HepG2 (cell line): ENCODE data around the gene KIAA2012. TPM values are rescaled to one million over a fixed set of nuclear protein-coding genes. Genes with fewer than 3 reads are reported as not detected.

Experiments used
- ATAC-seq: fragments of 200-7000 bp; cut with Tn5 transposase; 3 replicates; pipeline ENCODE4 v1.9.1; 2020; ENCODE audit warnings: mild to moderate bottlenecking, moderate library complexity
- BruUV-seq: library from RNA; stranded (reverse); fragments of 400-500 nt; replicated peaks from 2 replicates; lab custom pipeline; 2021; lab: Mats Ljungman, UMichigan
- CTCF ChIA-PET: fragments of 300-600 bp; formaldehyde crosslinking; extraction: SDS; loops from one replicate; lab custom pipeline; 2021; ENCODE audit warnings: low total read pairs, inconsistent platforms, low intra/inter-chr PET ratio; lab: Yijun Ruan, JAX
- POLR2A ChIA-PET: fragments of 350-600 bp; sonication (Branson Sonifier 250); formaldehyde crosslinking; loops from one replicate; lab custom pipeline; 2020; ENCODE audit warnings: antibody characterized with exemption, inconsistent platforms; lab: Yijun Ruan, JAX
- DNase-seq: peaks from one replicate; pipeline ENCODE4 v3.0.0-alpha.2; 2015; ENCODE audit warnings: low spot score
- FAIRE-seq: peaks from 3 replicates; lab custom pipeline; 2011; peaks lifted over from hg19 to GRCh38; lab: Jason Lieb, UNC
- H2AFZ ChIP-seq: one replicate; pipeline ENCODE4 v1.6.1; 2011; ENCODE audit warnings: low read length, inconsistent platforms
- H3K27ac ChIP-seq: fragments of 300-600 bp; 3 replicates; pipeline ENCODE4 v1.8.0; 2011; ENCODE audit warnings: mixed run types, mild to moderate bottlenecking, mixed read lengths, low read length, inconsistent platforms; ENCODE audit not compliant: insufficient read depth; ENCODE audit errors: extremely low read length
- H3K27me3 ChIP-seq, 2 experiments: fragments of 200-600 bp in 1 of 2; 2 replicates in 1 of 2; 3 replicates in 1 of 2; pipeline versions ENCODE4 v1.6.0 to v1.8.0; 2011; ENCODE audit warnings: low read length in 2 of 2, mild to moderate bottlenecking in 2 of 2, moderate library complexity in 2 of 2, inconsistent platforms in 1 of 2; ENCODE audit not compliant: insufficient read depth in 2 of 2, control insufficient read depth in 1 of 2
- H3K36me3 ChIP-seq, 2 experiments: fragments of 200-600 bp in 1 of 2; replicated peaks in 1 of 2; 2 replicates in 1 of 2; 3 replicates in 1 of 2; pipeline versions ENCODE4 v1.5.1 to v1.8.0; 2011; ENCODE audit warnings: low read length in 2 of 2, inconsistent platforms in 1 of 2; ENCODE audit not compliant: insufficient read depth in 2 of 2, control insufficient read depth in 1 of 2
- H3K4me1 ChIP-seq: 2 replicates; pipeline ENCODE4 v1.5.1; 2012; ENCODE audit warnings: low read length, inconsistent platforms; ENCODE audit not compliant: insufficient read depth
- H3K4me2 ChIP-seq: 2 replicates; pipeline ENCODE4 v1.6.0; 2011; ENCODE audit warnings: low read depth, low read length, inconsistent platforms
- H3K4me3 ChIP-seq, 3 experiments: fragments of 200-600 bp in 1 of 3; sonication (generic), shearing (Covaris generic) in 1 of 3; replicated peaks in 1 of 3; 2 replicates each; pipeline ENCODE4 v1.5.1; 2011 to 2016; ENCODE audit warnings: low read length in 3 of 3, inconsistent platforms in 2 of 3, low read depth in 2 of 3, mild to moderate bottlenecking in 2 of 3, control low read depth in 1 of 3, mixed read lengths in 1 of 3; ENCODE audit not compliant: insufficient read depth in 1 of 3
- H3K79me2 ChIP-seq: one replicate; pipeline ENCODE4 v1.6.1; 2011; ENCODE audit warnings: low read length, inconsistent platforms; ENCODE audit not compliant: insufficient read depth
- H3K9ac ChIP-seq: 2 replicates; pipeline ENCODE4 v1.6.0; 2011; ENCODE audit warnings: mild to moderate bottlenecking, low read depth, low read length, inconsistent platforms; ENCODE audit not compliant: insufficient read depth
- H3K9me3 ChIP-seq: 2 replicates; pipeline ENCODE4 v1.5.1; 2012; ENCODE audit warnings: mild to moderate bottlenecking, low read length
- H4K20me1 ChIP-seq: 2 replicates; pipeline ENCODE4 v1.6.0; 2011; ENCODE audit warnings: inconsistent platforms, mild to moderate bottlenecking, low read length, moderate library complexity; ENCODE audit not compliant: insufficient read depth
- AGO1 ChIP-seq: fragments of 200-400 bp; formaldehyde crosslinking; IDR thresholded peaks from 2 replicates; pipeline ENCODE4 v1.6.1; 2017; ENCODE audit warnings: mild to moderate bottlenecking, low read depth, low read length, moderate library complexity; ENCODE audit not compliant: poor library complexity, severe bottlenecking
- BORCS8-MEF2B ChIP-seq: sonication (generic); formaldehyde crosslinking; IDR thresholded peaks from 2 replicates; pipeline ENCODE4 v1.8.0; 2022; ENCODE audit warnings: mild to moderate bottlenecking, missing genetic modification reagents
- IKZF1 ChIP-seq: fragments of 450-650 bp; IDR thresholded peaks from 2 replicates; pipeline ENCODE4 v1.7.1; 2016
- MIER2 ChIP-seq: IDR thresholded peaks from 2 replicates; pipeline ENCODE4 v1.6.1; 2016; ENCODE audit warnings: missing biosample characterization, missing genetic modification reagents
- SRY ChIP-seq: sonication (generic); formaldehyde crosslinking; IDR thresholded peaks from 2 replicates; pipeline ENCODE4 v1.8.0; 2022; ENCODE audit warnings: mild to moderate bottlenecking, missing genetic modification reagents
- TAF1 ChIP-seq: sonication (generic); formaldehyde crosslinking; IDR thresholded peaks from 2 replicates; pipeline ENCODE4 v1.4.0; 2020; ENCODE audit warnings: missing genetic modification reagents
- ZBTB43 ChIP-seq: sonication (generic); formaldehyde crosslinking; conservative IDR thresholded peaks from 2 replicates; pipeline ENCODE4 v1.4.0; 2020; ENCODE audit warnings: missing genetic modification reagents
- ZBTB44 ChIP-seq: sonication (generic); formaldehyde crosslinking; IDR thresholded peaks from 2 replicates; pipeline ENCODE4 v1.4.0; 2020; ENCODE audit warnings: missing genetic modification reagents
- ZNF138 ChIP-seq: sonication (generic); formaldehyde crosslinking; IDR thresholded peaks from 2 replicates; pipeline ENCODE4 v1.5.0; 2020; ENCODE audit warnings: mild to moderate bottlenecking, low read depth, missing genetic modification reagents
- ZNF660 ChIP-seq: sonication (generic); formaldehyde crosslinking; IDR thresholded peaks from 2 replicates; pipeline ENCODE4 v1.5.1; 2020; ENCODE audit warnings: mild to moderate bottlenecking, low read depth, missing genetic modification reagents, borderline replicate concordance
- WGBS: methylation state at CpG from one replicate; pipeline ENCODE4 v1.1.6; 2017; ENCODE audit warnings: low lambda C conversion rate; 5-methylcytosine and 5-hydroxymethylcytosine counted together
- in situ Hi-C: cut with HindIII; loops from 2 replicates; pipeline ENCODE4 v1.10.0; 2017; ENCODE audit warnings: low pct_unique_long_range_greater_than_20kb; ENCODE audit not compliant: extremely low pct_ligation_motif_present
- intact Hi-C: fragments of 100-400 bp; cut with micrococcal nuclease; formaldehyde crosslinking; loops from one replicate; pipeline ENCODE4 v1.10.0; 2022; ENCODE audit not compliant: unreplicated experiment
- polyA plus RNA-seq, 8 experiments: library from polyadenylated mRNA; depleted of rRNA in 3 of 8; stranded (reverse) in 7 of 8; unstranded in 1 of 8; fragments of >200 nt; fragmentation: Illumina TruSeq in 4 of 8; extraction: Trizol in 4 of 8; gene quantifications; 2 replicates each; pipeline versions ENCODE4 v1.2.1 to v1.2.3, GENCODE V29; 2011 to 2016; ENCODE audit warnings: low read depth in 4 of 8, missing spikeins in 1 of 8, mixed read lengths in 1 of 8; ENCODE audit not compliant: insufficient read depth in 1 of 8
- total RNA-seq, 5 experiments: library from RNA; depleted of rRNA; stranded (reverse); fragments of >200 nt; fragmentation: Illumina TruSeq; extraction: Trizol; gene quantifications; 2 replicates each; pipeline ENCODE4 v1.2.3, GENCODE V29; 2016; ENCODE audit warnings: low read depth in 1 of 5

The KIAA2012 gene
- total and polyA plus RNA-seq, 2 of the 13 experiments (the other 11 are each of a cell fraction or from before 2014, with no cell fraction given) = not detected

- no peak overlapping the region for H3K9ac ChIP-seq
- CTCF ChIA-PET = no interaction called here
- FAIRE-seq (no peak), ATAC-seq (no peak), DNase-seq (no peak)
- POLR2A ChIA-PET = no interaction called here
- WGBS = 83% methylated on average over 2 of the region's 2 CpGs
- no peak overlapping the region for H3K4me3 ChIP-seq
- intact Hi-C loops = no loop called here
- no peak overlapping the region for H3K4me2 ChIP-seq
- in situ Hi-C loops = no loop called here
- no peaks in the 10 kb centered on the region for H4K20me1 ChIP-seq
- no peak overlapping the region for H2AFZ ChIP-seq
- no peaks in the 10 kb centered on the region for H3K9me3 ChIP-seq
- no TSS peak for BruUV-seq
- H3K27me3 ChIP-seq = no peaks in the 10 kb centered on the region; a peak in 1 of 5 replicates
- no peak overlapping the region for H3K27ac ChIP-seq
- no peaks in the 10 kb centered on the region for H3K79me2 ChIP-seq
- 0 out of 2 replicates have a peak, but pooled peaks cover 6% of the 10 kb centered on the region for H3K4me1 ChIP-seq
- H3K36me3 ChIP-seq = no peaks in the 10 kb centered on the region
- TF ChIP-seq ZBTB43 = no peak
- no peak for TF ChIP-seq BORCS8-MEF2B
- TF ChIP-seq SRY (CRISPR knock-in tag) = no peak
- TF ChIP-seq MIER2 = no peak
- no peak for TF ChIP-seq ZNF138
- no peak for TF ChIP-seq ZBTB44 (CRISPR knock-in tag)
- no peak for TF ChIP-seq AGO1
- TF ChIP-seq ZNF660 (CRISPR knock-in tag) = no peak
- TF ChIP-seq TAF1 (CRISPR knock-in tag) = no peak
- no peak for TF ChIP-seq IKZF1
Measured at GRCh38 chr2:202071107-202071506, 1.9 kb upstream of the KIAA2012 start.
